Tibial nerve (tissue), 3 donors: ENCODE measurements around the gene RASAL2.

Experiments
- POLR2A ChIP-seq, 2 donors: fragments of 450-650 bp; IDR thresholded peaks; one replicate each; pipeline ENCODE4 v1.6.1; 2017; ENCODE audit warnings: antibody characterized with exemption in 2 of 2, mild to moderate bottlenecking in 2 of 2, moderate library complexity in 2 of 2
- TF ChIP-seq, protein P1 (sequence below), 5 experiments: fragments of 200-600 bp in 3 of 5; fragments of 450-650 bp in 2 of 5; sonication (generic) in 3 of 5; IDR thresholded peaks; one replicate each; pipeline ENCODE4 v1.5.1; 2016 to 2019; ENCODE audit warnings: antibody characterized with exemption in 5 of 5, mild to moderate bottlenecking in 3 of 5, moderate library complexity in 2 of 5

GRCh38 chr1:178393370-178393769, 299.5 kb downstream of the RASAL2 start:
- no peak for TF ChIP-seq POLR2A (IDR thresholded peaks at IDR 0.05)
- TF ChIP-seq, protein P1, sequence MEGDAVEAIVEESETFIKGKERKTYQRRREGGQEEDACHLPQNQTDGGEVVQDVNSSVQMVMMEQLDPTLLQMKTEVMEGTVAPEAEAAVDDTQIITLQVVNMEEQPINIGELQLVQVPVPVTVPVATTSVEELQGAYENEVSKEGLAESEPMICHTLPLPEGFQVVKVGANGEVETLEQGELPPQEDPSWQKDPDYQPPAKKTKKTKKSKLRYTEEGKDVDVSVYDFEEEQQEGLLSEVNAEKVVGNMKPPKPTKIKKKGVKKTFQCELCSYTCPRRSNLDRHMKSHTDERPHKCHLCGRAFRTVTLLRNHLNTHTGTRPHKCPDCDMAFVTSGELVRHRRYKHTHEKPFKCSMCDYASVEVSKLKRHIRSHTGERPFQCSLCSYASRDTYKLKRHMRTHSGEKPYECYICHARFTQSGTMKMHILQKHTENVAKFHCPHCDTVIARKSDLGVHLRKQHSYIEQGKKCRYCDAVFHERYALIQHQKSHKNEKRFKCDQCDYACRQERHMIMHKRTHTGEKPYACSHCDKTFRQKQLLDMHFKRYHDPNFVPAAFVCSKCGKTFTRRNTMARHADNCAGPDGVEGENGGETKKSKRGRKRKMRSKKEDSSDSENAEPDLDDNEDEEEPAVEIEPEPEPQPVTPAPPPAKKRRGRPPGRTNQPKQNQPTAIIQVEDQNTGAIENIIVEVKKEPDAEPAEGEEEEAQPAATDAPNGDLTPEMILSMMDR (IDR thresholded peaks at IDR 0.05) = no peak
